GM18951 (cell line): ENCODE measurements around the gene SCN8A.
"Not testable (repeated sequence)": the region's sequence is repeated elsewhere in the genome, so short reads cannot be mapped to it uniquely, and the experiment has no call there.

Experiments used
- POLR2A ChIP-seq: IDR thresholded peaks from 4 replicates; pipeline ENCODE4 v1.6.1; 2011; ENCODE audit warnings: mild to moderate bottlenecking; ENCODE audit not compliant: insufficient read length, insufficient read depth; ENCODE audit errors: extremely low read depth
- in situ Hi-C: fragments of 300-500 bp; cut with MboI; formaldehyde crosslinking; loops from one replicate; pipeline ENCODE4 v1.12.0; 2022; ENCODE audit warnings: low sequenced_read_pairs, mixed read lengths, inconsistent platforms; ENCODE audit not compliant: unreplicated experiment

SCN8A gene

GRCh38 chr12:51591016-51591901, at the start of gene SCN8A:
Gene SCN8A (plus strand): TSS chr12:51591233. CDS start chr12:51662818, 71,585 bp downstream.
- no peak for TF ChIP-seq POLR2A

DNA sequence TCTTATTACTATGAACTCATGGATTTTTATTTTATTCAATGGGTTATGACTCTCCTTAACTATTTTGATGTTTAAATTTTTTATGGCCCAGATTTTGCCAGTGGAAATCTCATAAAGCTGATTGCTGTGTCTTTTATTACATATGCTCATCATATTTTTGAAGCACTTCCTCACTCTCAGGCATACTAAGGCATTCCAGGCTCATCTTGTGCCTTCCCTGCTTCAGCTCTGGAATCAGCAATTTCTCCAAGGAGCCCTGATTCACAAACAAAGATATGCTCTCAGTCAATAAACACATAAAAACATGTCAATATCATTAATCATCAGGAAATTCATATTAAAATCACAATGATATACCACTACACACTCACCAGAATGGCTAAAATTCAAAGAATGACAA, 44.9 kb upstream of the SCN8A start:
- no peak for TF ChIP-seq POLR2A
- in situ Hi-C loops = no loop called here

More at GRCh38 chr12:51591016-51591901, at the start of gene SCN8A:
- in situ Hi-C loops = no loop called here

GRCh38 chr12:51547606-51548005, 43.4 kb upstream of the SCN8A start:
- no peak for TF ChIP-seq POLR2A
- in situ Hi-C loops = no loop called here

GRCh38 chr12:51548241-51548640, 42.8 kb upstream of the SCN8A start:
- in situ Hi-C loops = no loop called here
- no peak for TF ChIP-seq POLR2A

GRCh38 chr12:51549637-51550036, 41.4 kb upstream of the SCN8A start:
- TF ChIP-seq POLR2A = no peak
- in situ Hi-C loops = no loop called here

DNA sequence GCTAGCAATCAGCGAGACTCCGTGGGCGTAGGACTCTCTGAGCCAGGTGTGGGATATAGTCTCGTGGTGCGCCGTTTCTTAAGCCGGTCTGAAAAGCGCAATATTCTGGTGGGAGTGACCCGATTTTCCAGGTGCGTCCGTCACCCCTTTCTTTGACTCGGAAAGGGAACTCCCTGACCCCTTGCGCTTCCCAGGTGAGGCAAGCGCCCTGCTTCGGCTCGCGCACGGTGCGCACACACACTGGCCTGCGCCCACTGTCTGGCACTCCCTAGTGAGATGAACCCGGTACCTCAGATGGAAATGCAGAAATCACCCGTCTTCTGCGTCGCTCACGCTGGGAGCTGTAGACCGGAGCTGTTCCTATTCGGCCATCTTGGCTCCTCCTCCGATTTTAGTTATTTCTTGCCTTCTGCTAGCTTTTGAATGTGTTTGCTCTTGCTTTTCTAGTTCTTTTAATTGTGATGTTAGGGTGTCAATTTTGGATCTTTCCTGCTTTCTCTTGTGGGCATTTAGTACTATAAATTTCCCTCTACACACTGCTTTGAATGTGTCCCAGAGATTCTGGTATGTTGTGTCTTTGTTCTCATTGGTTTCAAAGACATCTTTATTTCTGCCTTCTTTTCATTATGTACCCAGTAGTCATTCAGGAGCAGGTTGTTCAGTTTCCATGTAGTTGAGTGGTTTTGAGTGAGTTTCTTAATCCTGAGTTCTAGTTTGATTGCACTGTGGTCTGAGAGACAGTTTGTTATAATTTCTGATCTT, 22.6 kb upstream of the SCN8A start:
- in situ Hi-C loops = not testable (repeated sequence)

GRCh38 chr12:51579321-51579850, 11.6 kb upstream of the SCN8A start:
- TF ChIP-seq POLR2A = no peak
- in situ Hi-C loops = no loop called here

GRCh38 chr12:51589060-51589459, 2.0 kb upstream of the SCN8A start:
- in situ Hi-C loops = no loop called here
- TF ChIP-seq POLR2A = no peak

DNA sequence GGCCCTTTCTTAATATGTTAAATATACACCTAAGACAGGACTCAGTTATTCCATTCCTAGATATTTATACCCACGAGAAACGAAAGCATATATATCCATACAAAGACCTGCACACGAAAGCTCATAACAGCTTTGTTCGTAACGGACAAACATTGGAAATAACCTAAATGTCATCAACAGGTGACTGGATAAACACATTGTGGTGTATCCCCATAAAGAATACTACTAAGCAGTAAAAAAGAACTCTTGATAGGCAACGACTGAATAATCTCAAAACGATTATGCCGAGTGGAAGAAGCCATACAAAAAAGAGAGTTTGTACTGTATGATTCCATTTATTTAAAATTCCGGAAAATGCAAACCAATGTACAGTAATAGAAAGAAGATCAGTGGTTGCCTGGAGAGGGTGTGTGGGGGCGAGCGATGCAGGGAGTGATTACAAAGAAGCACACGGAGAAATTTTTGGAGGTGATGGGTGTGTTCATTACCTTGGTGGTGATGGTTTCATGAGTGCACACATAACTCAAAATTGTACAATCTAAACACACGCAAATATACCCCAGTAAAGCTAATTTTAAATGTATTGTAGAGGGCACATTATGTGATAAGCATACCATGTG, 1.4 kb upstream of the SCN8A start:
- in situ Hi-C loops = no loop called here
- no peak for TF ChIP-seq POLR2A

DNA sequence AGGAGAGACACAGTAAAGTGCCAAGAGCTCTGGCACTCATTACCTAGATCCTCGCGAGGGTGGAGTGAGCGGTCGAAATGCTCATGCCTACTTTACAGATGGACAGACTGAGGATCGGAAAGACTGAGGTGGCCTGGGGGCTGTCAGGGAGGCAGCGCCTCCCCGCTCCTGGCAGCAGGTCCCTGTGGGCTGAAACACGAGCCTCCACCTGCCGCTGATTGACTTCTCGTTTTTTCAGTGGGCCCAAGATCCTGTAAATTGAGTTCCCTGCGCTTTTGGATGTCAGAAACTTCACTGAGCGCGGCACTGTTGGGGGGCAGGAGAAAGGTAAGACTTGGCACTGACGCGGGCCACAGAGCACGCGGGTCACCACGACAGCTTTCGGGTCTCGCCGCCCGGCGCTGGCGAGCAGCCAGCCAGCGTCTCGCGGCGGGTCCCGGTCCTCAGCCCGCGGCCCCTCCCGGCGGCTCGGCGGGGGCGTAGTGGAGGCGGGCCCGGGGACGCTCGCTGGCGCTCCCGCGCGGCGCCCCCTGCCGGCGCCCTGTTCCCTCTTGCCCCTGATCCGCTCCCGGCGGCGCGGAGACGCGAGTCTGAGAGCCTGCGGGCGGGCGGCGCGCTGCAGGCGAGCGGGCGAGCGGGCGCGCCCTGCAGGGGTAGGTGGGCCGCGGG, 552 bp upstream of the SCN8A start:
- in situ Hi-C loops = no loop called here
- no peak for TF ChIP-seq POLR2A

GRCh38 chr12:51592034-51592705, 1.1 kb downstream of the SCN8A start:
- in situ Hi-C loops = no loop called here
- no peak for TF ChIP-seq POLR2A

- in situ Hi-C loops = no loop called here
- no peak for TF ChIP-seq POLR2A
Measured at GRCh38 chr12:51593021-51593420, 2.0 kb downstream of the SCN8A start.
